GM18526 (cell line): Measurements from ENCODE around the gene ALDH1A2.

Experiments used
- POLR2A ChIP-seq: IDR thresholded peaks from 3 replicates; pipeline ENCODE4 v1.6.1; 2011; ENCODE audit not compliant: insufficient read length; ENCODE audit errors: extremely low read depth

The ALDH1A2 gene

GRCh38 chr15:58077427-58077826 is 11.9 kb upstream of the ALDH1A2 start:
- no peak for TF ChIP-seq POLR2A

GRCh38 chr15:58074452-58074851 is 8.9 kb upstream of the ALDH1A2 start:
- no peak for TF ChIP-seq POLR2A

GRCh38 chr15:58070801-58071418 is 5.4 kb upstream of the ALDH1A2 start:
- TF ChIP-seq POLR2A: no peak

GRCh38 chr15:58069008-58069407 is 3.5 kb upstream of the ALDH1A2 start:
- TF ChIP-seq POLR2A: no peak

GRCh38 chr15:58066042-58066867 is 744 bp upstream of the ALDH1A2 start:
- no peak for TF ChIP-seq POLR2A

- TF ChIP-seq POLR2A: no peak
Measured at GRCh38 chr15:58064980-58065444, 499 bp downstream of the ALDH1A2 start.

- no peak for TF ChIP-seq POLR2A
Measured at GRCh38 chr15:58064082-58064979, 1.2 kb downstream of the ALDH1A2 start.

GRCh38 chr15:58063614-58064013 is 1.9 kb downstream of the ALDH1A2 start:
- no peak for TF ChIP-seq POLR2A

- TF ChIP-seq POLR2A: no peak
Measured at GRCh38 chr15:58062983-58063382, 2.5 kb downstream of the ALDH1A2 start.

- TF ChIP-seq POLR2A: no peak
Measured at GRCh38 chr15:58062175-58062574, 3.3 kb downstream of the ALDH1A2 start.

- TF ChIP-seq POLR2A: no peak
Measured at GRCh38 chr15:58060575-58060974, 4.9 kb downstream of the ALDH1A2 start.

- no peak for TF ChIP-seq POLR2A
Measured at GRCh38 chr15:58058729-58059128, 6.8 kb downstream of the ALDH1A2 start.

GRCh38 chr15:58058073-58058472 is 7.4 kb downstream of the ALDH1A2 start:
- no peak for TF ChIP-seq POLR2A

- no peak for TF ChIP-seq POLR2A
Measured at GRCh38 chr15:58057559-58057958, 8.0 kb downstream of the ALDH1A2 start.

GRCh38 chr15:58056015-58056414 is 9.5 kb downstream of the ALDH1A2 start:
- TF ChIP-seq POLR2A: no peak
